Measurements from ENCODE around the gene FOXO1. TPM values are rescaled to one million over a fixed set of nuclear protein-coding genes. Genes with fewer than 3 reads are reported as not detected.

Gene FOXO1
- total and polyA plus RNA-seq, 2 experiments from 2014 or later, result 32.4 to 68.0 TPM

- no peak for TF ChIP-seq REST (IDR thresholded peaks at IDR 0.05; ENCODE audit: unreplicated experiment)
- TF ChIP-seq CREB1 (CRISPR knock-in tag; IDR thresholded peaks at IDR 0.05; ENCODE audit: low read depth), result no peak
- TF ChIP-seq POLR2AphosphoS5 (IDR thresholded peaks at IDR 0.05; ENCODE audit: low read depth), result no peak
- TF ChIP-seq ZNF114 (CRISPR knock-in tag; IDR thresholded peaks at IDR 0.05), result no peak
- TF ChIP-seq NANOG (IDR thresholded peaks at IDR 0.05; ENCODE audit: borderline replicate concordance), result no peak
- TF ChIP-seq, protein P1, sequence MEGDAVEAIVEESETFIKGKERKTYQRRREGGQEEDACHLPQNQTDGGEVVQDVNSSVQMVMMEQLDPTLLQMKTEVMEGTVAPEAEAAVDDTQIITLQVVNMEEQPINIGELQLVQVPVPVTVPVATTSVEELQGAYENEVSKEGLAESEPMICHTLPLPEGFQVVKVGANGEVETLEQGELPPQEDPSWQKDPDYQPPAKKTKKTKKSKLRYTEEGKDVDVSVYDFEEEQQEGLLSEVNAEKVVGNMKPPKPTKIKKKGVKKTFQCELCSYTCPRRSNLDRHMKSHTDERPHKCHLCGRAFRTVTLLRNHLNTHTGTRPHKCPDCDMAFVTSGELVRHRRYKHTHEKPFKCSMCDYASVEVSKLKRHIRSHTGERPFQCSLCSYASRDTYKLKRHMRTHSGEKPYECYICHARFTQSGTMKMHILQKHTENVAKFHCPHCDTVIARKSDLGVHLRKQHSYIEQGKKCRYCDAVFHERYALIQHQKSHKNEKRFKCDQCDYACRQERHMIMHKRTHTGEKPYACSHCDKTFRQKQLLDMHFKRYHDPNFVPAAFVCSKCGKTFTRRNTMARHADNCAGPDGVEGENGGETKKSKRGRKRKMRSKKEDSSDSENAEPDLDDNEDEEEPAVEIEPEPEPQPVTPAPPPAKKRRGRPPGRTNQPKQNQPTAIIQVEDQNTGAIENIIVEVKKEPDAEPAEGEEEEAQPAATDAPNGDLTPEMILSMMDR (conservative IDR thresholded peaks at IDR 0.05; ENCODE audit: low read depth in 2 of 2), result no peak
- TF ChIP-seq EZH2phosphoT487 (IDR thresholded peaks at IDR 0.05; ENCODE audit: unreplicated experiment), result no peak
- TF ChIP-seq JUNB (IDR thresholded peaks at IDR 0.05; ENCODE audit: unreplicated experiment), result no peak
Measured at GRCh38 chr13:40639221-40639681, 27.2 kb downstream of the FOXO1 start (continued).

DNA sequence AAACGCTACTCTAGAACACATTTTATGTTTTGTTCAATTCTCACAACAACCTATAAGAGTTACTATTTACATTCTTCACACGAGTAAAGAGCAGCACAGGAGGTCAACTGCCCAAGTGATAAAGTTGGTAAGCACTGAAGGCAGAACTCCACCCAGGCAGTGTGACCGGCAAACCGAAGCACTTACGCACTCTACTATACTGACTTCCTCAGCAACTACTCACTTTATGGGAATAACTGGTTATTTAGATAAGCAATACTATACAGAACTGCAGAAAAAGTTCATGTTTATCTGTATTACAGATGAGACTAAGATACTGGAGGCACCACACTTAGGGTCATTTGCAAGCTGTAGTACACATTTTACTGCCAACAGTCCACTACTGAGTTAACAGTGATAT lies 28.8 kb downstream of the FOXO1 start:
- H3K9me2 ChIP-seq (ENCODE audit: insufficient read depth), result no peaks in the 10 kb centered on the region
- peaks cover 76% of the 10 kb centered on the region for H4K20me1 ChIP-seq (replicated peaks; ENCODE audit: insufficient read depth)
- no peaks in the 10 kb centered on the region for H3K27me3 ChIP-seq (ENCODE audit: insufficient read depth)
- ATAC-seq (no peak), DNase-seq (ENCODE audit: low spot score) (no peak)
- peaks cover 60% of the 10 kb centered on the region for H3K4me1 Mint-ChIP-seq
- peaks cover 64% of the 10 kb centered on the region for H3K4me1 ChIP-seq (ENCODE audit: insufficient read depth)
- H3K27me3 Mint-ChIP-seq (ENCODE audit: insufficient read depth, low read depth, poor library complexity), result peaks cover 16% of the 10 kb centered on the region
- peaks cover 16% of the 10 kb centered on the region; the same call in 2 of the 3 replicates for H3K36me3 Mint-ChIP-seq (ENCODE audit: low read depth)
- H3K4me2 ChIP-seq, result no peak overlapping the region
- no peak overlapping the region for H3K4me3 Mint-ChIP-seq
- no peaks in the 10 kb centered on the region; the same call in 2 of the 3 replicates for H3K9me3 Mint-ChIP-seq
- no peak overlapping the region for H2AFZ ChIP-seq
- H3F3A ChIP-seq (replicated peaks; ENCODE audit: low read depth), result no peaks in the 10 kb centered on the region
- no peak overlapping the region for H3K27ac ChIP-seq (ENCODE audit: low read depth)
- peaks cover 100% of the 10 kb centered on the region for H3K79me2 ChIP-seq (replicated peaks; ENCODE audit: insufficient read depth)
- no peak overlapping the region; the same call in 1 of the 2 replicates for H3K27ac Mint-ChIP-seq
- no peaks in the 10 kb centered on the region for H3K36me3 ChIP-seq (ENCODE audit: insufficient read depth)
- no peak overlapping the region for H3K4me3 ChIP-seq
- no peak for TF ChIP-seq JUNB (IDR thresholded peaks at IDR 0.05; ENCODE audit: unreplicated experiment)
- no peak for TF ChIP-seq ZNF462 (CRISPR knock-in tag; IDR thresholded peaks at IDR 0.05)
- TF ChIP-seq EZH2phosphoT487 (IDR thresholded peaks at IDR 0.05; ENCODE audit: unreplicated experiment), result no peak
- TF ChIP-seq, protein P1 (conservative IDR thresholded peaks at IDR 0.05; ENCODE audit: low read depth in 2 of 2), result no peak
- TF ChIP-seq STAT1 (IDR thresholded peaks at IDR 0.05; ENCODE audit: unreplicated experiment), result no peak
- no peak for TF ChIP-seq NANOG (IDR thresholded peaks at IDR 0.05; ENCODE audit: borderline replicate concordance)
- no peak for TF ChIP-seq ZNF331 (CRISPR knock-in tag; IDR thresholded peaks at IDR 0.05; ENCODE audit: low read depth)
- TF ChIP-seq ZNF114 (CRISPR knock-in tag; IDR thresholded peaks at IDR 0.05), result no peak
